Stimulated activated naive CD4-positive, alpha-beta T cell treated with Interleukin-2 at 50 U/mL for 16 hours (primary cell): ENCODE results near the gene SLC4A5.
A peak's percentile ranks its signal among the peaks of the same experiment; 100 is the strongest.
"Not testable (repeated sequence)": the region's sequence is repeated elsewhere in the genome, so short reads cannot be mapped to it uniquely, and the experiment has no call there.

ENCODE experiments used
- DNase-seq: peaks from one replicate; lab custom pipeline; 2025; lab: John Stamatoyannopoulos, UW

The SLC4A5 gene

DNA sequence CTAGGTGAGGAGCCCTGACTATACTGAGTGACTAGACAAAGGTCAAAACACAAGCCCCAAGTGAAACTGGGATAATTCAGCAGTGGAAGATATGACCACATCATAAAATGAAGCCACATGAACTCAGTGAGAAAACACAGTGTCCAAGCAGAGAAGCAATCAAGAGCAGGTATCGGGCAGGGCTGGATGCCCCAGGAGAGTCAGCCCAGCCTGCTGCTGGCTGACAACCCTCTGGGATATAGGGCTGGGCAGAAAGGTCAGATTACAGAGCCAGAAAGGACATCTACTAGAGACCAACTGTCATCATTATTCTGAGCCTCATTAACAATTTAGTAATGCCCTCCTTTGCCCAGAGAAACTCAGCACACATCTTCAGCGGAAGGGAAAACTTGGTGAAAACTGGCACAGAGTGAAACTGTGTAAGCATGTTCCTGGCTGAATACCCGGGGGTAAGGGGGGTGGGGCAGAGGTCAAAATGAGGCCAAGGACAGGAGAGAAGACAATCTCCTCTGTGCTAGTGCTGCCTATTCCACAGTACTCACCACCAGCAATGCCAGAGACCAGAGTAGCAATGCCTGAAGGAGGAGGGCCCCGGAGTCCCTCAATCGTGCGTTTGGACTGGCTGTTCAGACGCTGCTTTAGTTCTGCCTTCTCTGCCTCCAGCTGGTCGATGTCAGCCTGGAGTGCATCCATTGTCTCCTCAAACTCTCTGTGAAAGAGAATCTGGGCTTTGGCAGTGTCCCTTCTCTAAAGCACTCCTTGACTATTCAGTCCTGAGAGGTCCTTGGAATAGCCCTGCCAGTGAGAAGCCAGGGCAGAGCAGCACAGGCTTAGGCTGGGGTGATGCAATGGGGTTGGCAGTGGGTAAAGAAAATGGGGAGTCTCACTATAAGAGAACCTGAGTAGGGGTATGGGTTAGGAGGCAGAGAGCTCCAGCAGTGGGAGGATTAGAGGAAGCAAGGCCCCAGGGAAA, 21.6 kb upstream of the SLC4A5 start:
- no peak for DNase-seq

DNA sequence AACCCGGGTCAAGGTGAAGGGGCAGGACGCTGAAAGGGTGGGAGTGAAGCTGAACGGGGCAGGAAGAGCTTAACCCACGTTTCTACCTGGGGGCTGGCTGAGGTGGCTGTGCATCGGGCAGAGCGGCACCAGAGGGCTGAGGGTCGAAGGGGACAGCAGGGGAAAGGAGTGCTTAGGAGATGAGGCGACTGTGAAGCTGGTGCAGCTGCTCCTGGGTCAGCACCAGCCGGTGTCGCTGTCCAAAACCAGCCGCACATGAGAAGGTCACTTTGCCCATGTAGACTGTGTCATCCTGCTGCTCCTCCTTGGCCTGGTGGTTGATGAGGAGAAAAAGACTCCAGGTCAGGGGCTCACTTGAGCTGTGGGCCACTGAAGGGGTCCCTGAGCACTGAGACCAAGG, 18.1 kb upstream of the SLC4A5 start:
- DNase-seq = no peak

GRCh38 chr2:74357627-74358026, 14.4 kb upstream of the SLC4A5 start:
- no peak for DNase-seq

DNA sequence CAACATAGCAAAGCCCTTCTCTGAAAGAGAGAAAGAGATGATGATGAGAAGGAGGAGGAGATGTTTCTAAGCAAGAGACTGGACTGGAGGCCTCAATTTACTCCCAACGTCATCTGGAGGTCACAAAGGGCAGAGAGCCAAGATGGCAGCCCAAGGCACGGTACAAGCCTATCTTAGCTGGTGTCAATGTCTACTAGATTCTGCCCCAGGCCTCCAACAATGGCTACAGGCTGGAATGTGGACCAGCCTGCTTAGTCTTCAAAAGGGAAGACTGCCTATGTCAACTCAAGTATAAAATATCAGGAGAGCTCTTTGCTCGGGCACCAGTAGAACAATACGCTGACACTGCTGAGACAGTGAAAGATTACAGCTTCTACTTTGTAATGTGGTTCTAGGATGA, 6.7 kb upstream of the SLC4A5 start:
- DNase-seq = no peak

DNA sequence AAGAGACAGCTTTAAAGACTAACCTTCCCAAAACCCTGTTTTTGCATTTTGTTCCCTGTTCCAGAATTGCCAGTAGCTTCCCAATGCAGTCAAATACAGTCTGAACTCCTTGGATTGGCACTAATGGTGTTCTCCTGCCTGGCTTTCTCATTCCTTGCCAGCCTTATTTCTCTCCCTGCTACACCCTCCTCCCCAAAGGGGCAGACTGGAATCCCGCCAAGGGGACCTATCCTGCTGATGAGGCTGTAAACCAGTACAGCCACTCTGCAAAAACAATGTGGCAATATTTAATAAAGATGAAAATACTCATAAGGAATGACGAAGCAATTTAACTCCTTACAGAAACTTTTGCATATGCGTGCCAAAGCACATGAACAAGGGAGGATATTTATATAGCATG, 4.5 kb upstream of the SLC4A5 start:
- no peak for DNase-seq

DNA sequence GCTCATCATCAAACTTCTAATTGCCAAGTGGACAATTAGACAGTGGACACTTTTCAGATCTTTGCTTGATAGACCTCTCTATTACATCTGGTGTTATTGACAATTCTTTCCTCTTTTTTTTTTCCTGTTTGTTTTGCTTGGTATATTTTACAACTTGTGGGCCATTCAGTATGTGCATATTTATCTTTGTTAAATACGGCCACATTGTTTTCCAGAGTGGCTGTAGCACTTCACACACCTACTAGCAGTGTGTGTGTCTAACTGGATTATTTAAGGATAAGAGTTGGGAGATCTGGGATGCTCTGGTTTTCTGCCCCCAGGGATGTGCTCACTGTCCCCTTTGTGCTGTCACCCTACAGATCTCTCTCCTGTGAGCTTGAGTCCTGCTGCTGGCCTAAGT, 4.1 kb upstream of the SLC4A5 start:
- DNase-seq = no peak

DNA sequence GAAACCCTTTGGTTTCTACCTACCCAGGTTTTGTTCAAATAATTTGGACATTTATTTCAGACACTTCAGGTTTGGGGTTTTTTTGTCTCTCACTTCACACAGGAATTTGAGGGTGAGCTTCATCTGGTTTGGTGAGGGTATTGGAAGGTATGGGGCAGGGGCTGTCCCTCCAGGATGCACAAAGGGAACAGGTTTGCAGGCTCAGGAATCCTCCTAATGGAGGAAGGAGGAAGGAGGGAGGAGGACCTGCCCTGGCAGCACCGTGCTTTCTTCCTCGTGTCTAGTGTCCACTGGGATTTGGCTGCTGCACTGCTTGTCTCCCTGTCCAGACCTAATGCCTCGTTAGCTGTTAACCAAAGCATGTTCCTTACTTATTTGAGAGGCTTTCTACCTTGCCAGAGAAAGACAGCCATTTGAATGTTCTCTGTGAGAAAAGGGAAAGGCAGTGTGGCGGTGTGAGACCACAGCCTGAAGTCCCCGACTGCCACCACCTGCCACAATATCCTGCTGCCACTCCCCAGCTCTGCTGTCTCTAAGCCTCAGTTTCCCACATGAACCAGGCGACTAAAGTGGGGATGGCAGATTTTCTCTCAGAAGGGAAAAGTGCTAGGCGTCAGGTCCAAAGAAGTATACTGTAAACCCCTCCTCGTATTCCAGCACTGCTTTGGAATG, 2.2 kb upstream of the SLC4A5 start:
- DNase-seq = no peak

DNA sequence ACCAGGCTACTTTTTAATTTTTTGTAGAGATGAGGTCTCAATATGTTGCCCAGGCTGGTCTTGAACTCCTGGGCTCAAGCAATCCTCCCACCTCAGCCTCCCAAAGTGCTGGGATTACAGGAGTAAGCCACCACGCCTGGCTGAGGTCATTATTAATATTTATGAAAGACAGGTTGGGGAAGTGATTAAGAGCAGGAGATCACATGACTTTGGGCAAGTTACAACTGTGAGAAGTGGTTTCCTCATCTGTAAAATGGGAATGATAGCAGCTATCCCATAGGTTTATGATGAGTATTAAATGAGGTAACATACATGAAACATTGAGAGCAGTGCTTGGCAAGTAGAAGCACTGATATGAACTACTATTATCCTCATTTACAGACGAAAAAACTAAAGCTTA, 7.0 kb downstream of the SLC4A5 start:
- not testable (repeated sequence) for DNase-seq

- peak; percentile 62 for DNase-seq
Observed at GRCh38 chr2:74334931-74335333, 8.3 kb downstream of the SLC4A5 start.

DNA sequence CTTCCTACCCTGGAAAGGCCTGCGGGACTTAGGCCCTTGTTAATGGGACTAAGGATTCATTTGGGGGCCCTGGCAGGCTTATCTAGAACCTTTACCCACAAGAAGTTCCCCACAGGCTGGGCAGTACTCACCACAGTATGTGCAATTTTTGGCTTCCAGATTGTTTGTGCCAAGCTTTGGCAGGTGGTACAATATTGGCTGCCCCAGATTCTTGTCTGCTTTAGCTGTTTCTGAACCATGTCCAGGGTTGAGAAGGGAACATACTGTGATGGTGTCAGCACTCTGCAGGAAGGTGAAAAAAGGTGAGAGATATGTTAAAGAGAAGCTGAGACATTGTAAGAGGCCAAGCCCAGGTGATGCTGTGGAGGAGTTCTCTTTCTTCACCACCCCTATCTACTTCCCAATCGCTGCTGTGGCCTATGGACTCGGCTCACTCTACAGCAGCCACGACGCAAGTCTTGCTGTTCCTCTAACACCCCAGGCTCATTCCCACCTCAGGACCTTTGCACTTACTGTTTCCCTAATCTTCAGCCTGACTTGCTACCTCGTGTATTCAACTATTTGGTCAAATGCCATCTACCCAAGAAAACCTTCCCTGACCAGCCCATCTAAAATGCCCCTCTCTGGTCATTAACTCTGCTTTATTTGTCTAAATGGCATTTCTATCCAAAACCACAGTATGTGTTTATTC, 9.2 kb downstream of the SLC4A5 start:
- no peak for DNase-seq

- no peak for DNase-seq
Observed at GRCh38 chr2:74333175-74333574, 10.0 kb downstream of the SLC4A5 start.

GRCh38 chr2:74332550-74333174, 10.6 kb downstream of the SLC4A5 start:
- no peak for DNase-seq

DNA sequence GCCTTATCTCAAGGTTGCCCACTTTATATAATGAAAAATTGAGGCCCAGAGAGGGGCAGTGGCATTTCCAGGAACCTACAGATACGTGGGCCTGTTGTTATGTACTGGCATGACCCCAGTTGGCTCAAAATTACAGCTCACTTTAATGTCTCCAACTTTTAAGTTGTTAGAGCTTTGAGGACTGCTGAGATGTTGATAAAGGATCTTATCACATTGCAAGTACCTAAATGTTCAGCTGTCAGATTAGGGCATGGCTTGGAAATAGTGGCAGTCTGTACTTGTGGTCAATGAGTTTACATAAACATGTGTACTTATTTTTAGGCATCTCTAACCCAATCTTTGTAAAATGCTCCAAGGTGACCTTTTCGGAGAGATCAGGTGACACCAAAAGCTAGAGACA, 14.6 kb downstream of the SLC4A5 start:
- DNase-seq = no peak

DNA sequence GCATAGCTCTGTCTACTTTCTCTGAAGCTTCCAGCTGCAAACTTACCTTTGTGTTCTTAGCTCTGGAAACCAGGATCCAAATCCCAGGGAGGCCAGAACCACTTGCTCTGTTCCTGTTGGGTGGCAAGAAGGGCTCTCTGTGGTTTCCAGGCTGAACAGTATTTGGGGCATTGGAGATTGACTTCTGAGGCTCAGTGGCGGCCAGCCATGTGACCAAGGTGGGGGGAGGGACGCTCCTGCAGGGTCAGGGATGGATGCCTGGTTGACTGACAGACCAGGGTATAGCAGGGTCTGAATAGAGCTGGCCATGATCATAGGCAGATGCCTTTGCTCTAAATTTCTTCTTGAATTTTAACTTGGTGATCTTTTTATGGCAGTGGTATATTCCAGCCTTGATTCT, 15.1 kb downstream of the SLC4A5 start:
- DNase-seq = no peak

DNA sequence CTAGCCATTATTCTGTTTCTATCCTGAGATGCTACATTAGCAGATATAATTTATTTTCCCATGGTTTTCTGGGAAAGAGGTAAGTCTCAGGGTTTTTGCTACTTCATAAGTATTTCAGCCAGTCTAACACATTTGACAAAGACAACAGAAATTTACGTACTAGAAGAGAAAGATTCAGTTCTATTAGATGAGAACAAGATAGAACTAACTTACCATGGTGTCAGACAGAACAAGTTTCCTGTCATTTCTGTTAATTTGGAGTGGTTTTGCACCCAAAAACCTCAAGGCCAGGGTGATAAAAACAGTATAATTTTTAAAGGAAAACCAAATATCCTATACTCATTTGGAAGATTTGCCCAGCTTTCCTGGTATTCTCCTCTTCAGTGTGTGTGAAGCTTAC, 15.6 kb downstream of the SLC4A5 start:
- DNase-seq = no peak

DNA sequence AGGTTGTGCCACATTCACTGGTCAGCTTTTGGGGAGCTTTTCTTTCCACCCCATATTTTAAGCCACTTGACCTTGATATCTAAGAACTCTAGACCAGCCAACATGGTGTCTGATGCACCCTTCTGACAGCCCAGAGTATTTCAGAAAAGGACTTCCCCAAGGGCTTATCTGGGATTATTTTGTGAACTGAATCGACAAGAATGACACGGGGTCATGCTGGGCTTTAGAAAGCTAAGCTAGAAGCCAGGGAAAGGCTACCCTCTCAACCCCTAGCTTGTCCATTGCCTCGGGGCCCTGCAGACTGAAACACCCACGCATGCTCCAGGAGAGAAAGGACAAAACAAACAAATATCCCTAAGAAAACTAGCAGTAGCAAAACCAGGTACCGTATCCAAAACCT, 16.0 kb downstream of the SLC4A5 start:
- DNase-seq = no peak

- DNase-seq = no peak
Observed at GRCh38 chr2:74325815-74326214, 17.4 kb downstream of the SLC4A5 start.

DNA sequence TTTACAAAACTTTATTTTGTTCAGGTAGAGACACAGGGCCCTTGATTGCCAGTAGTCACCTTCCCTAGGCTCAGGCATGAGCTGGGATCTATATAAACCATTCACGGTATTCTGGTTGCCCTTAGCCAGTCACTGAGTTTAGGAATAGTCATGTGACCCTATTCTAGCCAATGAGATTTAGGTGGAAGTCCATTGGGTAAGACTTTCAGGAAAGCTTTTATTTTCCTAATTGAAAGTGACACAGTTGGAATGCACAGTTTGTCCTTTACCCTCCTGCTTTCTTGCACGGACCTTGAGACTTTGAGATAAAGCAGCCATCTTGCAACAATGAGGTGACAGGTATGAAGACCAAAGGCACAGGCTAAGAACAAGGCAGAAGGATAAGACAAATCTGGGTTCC, 21.5 kb downstream of the SLC4A5 start:
- DNase-seq = no peak

- DNase-seq = no peak
Observed at GRCh38 chr2:74317701-74318100, 25.5 kb downstream of the SLC4A5 start.

DNA sequence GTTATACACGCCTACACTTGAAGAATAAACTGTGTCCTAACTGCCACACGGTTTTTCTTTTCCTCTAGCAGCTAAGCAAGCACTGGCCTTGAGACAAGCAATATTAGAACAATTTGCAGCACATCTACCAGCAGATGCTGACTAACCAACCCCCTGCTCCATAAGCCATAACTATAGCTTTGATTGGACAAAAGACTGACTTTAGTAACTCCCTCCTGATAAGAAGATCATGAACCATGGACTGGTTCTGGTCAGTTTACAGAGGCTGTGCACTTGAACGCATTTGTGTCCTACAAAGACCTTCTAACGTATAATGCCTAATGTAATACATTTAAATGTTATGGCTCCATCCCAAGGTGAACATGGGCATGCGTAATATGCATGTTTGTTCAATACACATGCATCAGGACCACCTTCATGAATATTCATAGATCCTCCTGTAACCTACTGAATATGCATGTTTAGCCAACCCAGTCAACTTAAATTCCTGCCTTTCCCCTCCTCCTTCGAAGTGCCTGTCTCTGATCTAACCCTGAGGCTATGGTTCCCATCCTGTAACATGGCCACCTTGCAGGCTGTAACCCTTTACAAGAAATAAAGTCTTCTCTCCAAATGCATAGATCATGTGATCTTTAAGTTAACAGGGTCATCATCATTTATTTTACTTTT, 26.5 kb downstream of the SLC4A5 start:
- no peak for DNase-seq

DNA sequence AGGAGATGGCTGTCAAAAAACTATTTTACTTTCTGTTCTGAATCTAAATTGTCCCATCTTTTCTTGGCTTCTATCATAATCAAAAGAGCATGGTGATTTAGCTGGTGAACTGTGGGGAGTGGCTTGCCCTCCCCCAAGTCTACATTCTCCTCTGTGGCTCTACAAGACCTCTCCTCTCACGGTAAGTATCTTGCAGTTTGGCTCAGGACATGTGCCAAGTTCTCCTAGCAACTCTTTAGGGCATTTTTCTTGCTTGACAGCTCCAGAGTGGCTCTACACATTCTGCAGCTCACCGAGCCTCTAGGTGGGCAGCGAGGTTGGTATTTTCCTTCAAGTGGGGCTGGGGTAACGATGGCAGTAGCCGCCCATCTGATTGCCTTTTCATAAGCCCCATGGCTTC, 29.1 kb downstream of the SLC4A5 start:
- DNase-seq = no peak

GRCh38 chr2:74313497-74313896, 29.7 kb downstream of the SLC4A5 start:
- DNase-seq = no peak
